OCI-LY3 (cell line): ENCODE measurements around the gene FGF2.

ENCODE experiments used
- CTCF ChIP-seq: fragments of 200-600, 300-600 bp; sonication (generic); IDR thresholded peaks from 2 replicates; pipeline ENCODE4 v1.5.1; 2014; ENCODE audit warnings: antibody characterized with exemption, low read length, low read depth
- EZH2phosphoT487 ChIP-seq: fragments of 200-600 bp; shearing (Covaris generic); IDR thresholded peaks from 2 replicates; pipeline ENCODE4 v1.6.1; 2018; ENCODE audit warnings: antibody characterized with exemption, mixed run types, low read depth

DNA sequence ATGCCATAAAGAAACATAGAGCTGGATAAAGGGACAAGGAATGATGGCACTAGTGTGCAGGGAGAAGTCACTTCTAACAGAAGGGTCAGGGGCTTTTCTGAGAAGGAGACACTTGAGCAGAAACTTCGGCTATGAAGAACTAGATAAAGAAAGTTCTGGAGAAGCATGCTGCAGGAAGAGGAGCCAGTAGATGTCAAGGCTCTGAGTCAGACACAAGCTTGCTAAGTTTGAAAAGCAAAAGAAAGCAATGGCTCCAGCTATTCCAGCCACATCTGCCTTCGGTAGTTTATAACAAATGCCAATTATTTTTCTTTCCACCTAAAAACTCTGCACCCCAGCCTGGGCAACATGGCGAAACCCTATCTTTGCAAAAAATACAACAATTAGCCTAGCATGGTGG lies 88.3 kb downstream of the FGF2 start:
- TF ChIP-seq CTCF (no peak), EZH2phosphoT487 (no peak)
